K562 (cell line): Measurements from ENCODE around the gene CLEC10A. TPM values are rescaled to one million over a fixed set of nuclear protein-coding genes. Genes with fewer than 3 reads are reported as not detected.

Source experiments
- ATF3 ChIP-seq, 2 experiments: fragments of 450-650 bp in 1 of 2; sonication (generic) in 1 of 2; formaldehyde crosslinking in 1 of 2; IDR thresholded peaks in 1 of 2; conservative IDR thresholded peaks in 1 of 2; 2 replicates each; pipeline versions ENCODE4 v1.6.1 to v1.8.1; 2016 to 2023; ENCODE audit warnings: mild to moderate bottlenecking in 2 of 2, moderate library complexity in 2 of 2, inconsistent platforms in 1 of 2, missing genetic modification reagents in 1 of 2
- BCLAF1 ChIP-seq, 2 experiments: fragments of 450-650 bp in 1 of 2; IDR thresholded peaks; 2 replicates each; pipeline ENCODE4 v1.6.1; 2011 to 2017; ENCODE audit warnings: low read depth in 2 of 2, antibody characterized with exemption in 1 of 2, borderline replicate concordance in 1 of 2, low read length in 1 of 2, mild to moderate bottlenecking in 1 of 2, mixed read lengths in 1 of 2; ENCODE audit not compliant: control insufficient read depth in 1 of 2
- CBFA2T3 ChIP-seq: fragments of 450-650 bp; IDR thresholded peaks from 2 replicates; pipeline ENCODE4 v1.6.1; 2017
- ELF2 ChIP-seq: fragments of 250-450 bp; sonication (Bioruptor Pico); IDR thresholded peaks from 2 replicates; pipeline ENCODE4 v1.5.0; 2021; ENCODE audit warnings: mild to moderate bottlenecking
- FOXA3 ChIP-seq, 2 experiments: fragments of 450-650 bp in 1 of 2; sonication (generic) in 1 of 2; formaldehyde crosslinking; IDR thresholded peaks in 1 of 2; conservative IDR thresholded peaks in 1 of 2; 2 replicates each; pipeline versions ENCODE4 v1.4.0 to v1.8.0; 2020 to 2022; ENCODE audit warnings: mild to moderate bottlenecking in 2 of 2, missing genetic modification reagents in 1 of 2
- KLF13 ChIP-seq: fragments of 450-650 bp; IDR thresholded peaks from 2 replicates; pipeline ENCODE4 v1.6.1; 2016; ENCODE audit warnings: missing genetic modification characterization, low read depth, mild to moderate bottlenecking, missing compliant biosample characterization, moderate library complexity, borderline replicate concordance
- MAFF ChIP-seq: IDR thresholded peaks from 2 replicates; pipeline ENCODE4 v1.6.1; 2012; ENCODE audit warnings: low read length, improper control_type of control experiment
- MAFG ChIP-seq: fragments of 450-650 bp; conservative IDR thresholded peaks from 2 replicates; pipeline ENCODE4 v1.6.1; 2016; ENCODE audit warnings: missing genetic modification characterization, missing compliant biosample characterization
- MLLT1 ChIP-seq, 2 experiments: fragments of 450-650 bp; IDR thresholded peaks; 2 replicates each; pipeline ENCODE4 v1.6.1; 2016
- RB1 ChIP-seq: fragments of 450-650 bp; IDR thresholded peaks from 2 replicates; pipeline ENCODE4 v1.6.1; 2017; ENCODE audit warnings: low read depth, mild to moderate bottlenecking
- SIN3A ChIP-seq, 2 experiments: fragments of 150-350 bp in 1 of 2; IDR thresholded peaks; 2 replicates each; pipeline ENCODE4 v1.6.1; 2011 to 2016; ENCODE audit warnings: borderline replicate concordance in 2 of 2, low read depth in 2 of 2, low read length in 2 of 2, mild to moderate bottlenecking in 2 of 2, moderate library complexity in 2 of 2; ENCODE audit not compliant: control insufficient read depth in 1 of 2
- TAF15 ChIP-seq: fragments of 200-400 bp; formaldehyde crosslinking; IDR thresholded peaks from 2 replicates; pipeline ENCODE4 v1.6.1; 2017; ENCODE audit warnings: mild to moderate bottlenecking, low read depth, low read length, moderate library complexity
- TAF9B ChIP-seq: fragments of 450-650 bp; IDR thresholded peaks from 2 replicates; pipeline ENCODE4 v1.6.1; 2018; ENCODE audit warnings: mild to moderate bottlenecking; ENCODE audit not compliant: partially characterized antibody
- THRA ChIP-seq: fragments of 450-650 bp; IDR thresholded peaks from 2 replicates; pipeline ENCODE4 v1.6.1; 2017; ENCODE audit warnings: mild to moderate bottlenecking, moderate library complexity
- ZFP91 ChIP-seq: sonication (generic); formaldehyde crosslinking; IDR thresholded peaks from 2 replicates; pipeline ENCODE4 v1.8.0; 2022; ENCODE audit warnings: mild to moderate bottlenecking, missing genetic modification reagents
- ZNF707 ChIP-seq: fragments of 250-450 bp; sonication (Bioruptor Pico); conservative IDR thresholded peaks from 2 replicates; pipeline ENCODE4 v1.8.0; 2022; ENCODE audit warnings: inconsistent platforms, mild to moderate bottlenecking, moderate library complexity
- ZNF830 ChIP-seq: fragments of 250-450 bp; sonication (Bioruptor Pico); IDR thresholded peaks from 2 replicates; pipeline ENCODE4 v1.5.0; 2021; ENCODE audit warnings: mild to moderate bottlenecking
- polyA plus RNA-seq, 8 experiments: library from polyadenylated mRNA; depleted of rRNA in 4 of 8; stranded (reverse) in 5 of 8; unstranded in 3 of 8; fragments of >200 nt; fragmentation: Nextera tagmentation in 2 of 8; fragmentation: Illumina TruSeq in 1 of 8; extraction: Ambion mirVana in 2 of 8; extraction: Trizol in 1 of 8; gene quantifications; 2 replicates each; pipeline versions ENCODE4 v1.2.1 to v1.2.3, GENCODE V29; 2011 to 2014; ENCODE audit warnings: inconsistent platforms in 1 of 8, missing spikeins in 1 of 8
- total RNA-seq, 7 experiments: library from RNA; depleted of rRNA in 6 of 7; stranded (reverse); fragments of >200 nt in 6 of 7; fragmentation: Illumina TruSeq in 2 of 7; extraction: Trizol in 2 of 7; gene quantifications; 2 replicates each; pipeline versions ENCODE4 v1.2.1 to v1.2.3, GENCODE V29; 2011 to 2021; ENCODE audit warnings: low replicate concordance in 1 of 7

The CLEC10A gene
- total and polyA plus RNA-seq, 9 of the 15 experiments (the other 6 are each of a cell fraction or from before 2014, with no cell fraction given): 0.04 to 0.11 (median 0.05) TPM; not detected in 6

- TF ChIP-seq THRA: no peak
- TF ChIP-seq TAF9B: no peak
- no peak for TF ChIP-seq TAF15
- no peak for TF ChIP-seq MAFF
- TF ChIP-seq ZNF830 (CRISPR knock-in tag): no peak
- no peak for TF ChIP-seq FOXA3 (CRISPR knock-in tag; conservative IDR thresholded peaks at IDR 0.05 in 1 of 2, IDR thresholded peaks at IDR 0.05 in 1 of 2)
- TF ChIP-seq ZFP91: 0 out of 2 replicates have a peak, but pooled peaks have one; percentile 30
- TF ChIP-seq ZNF707 (CRISPR knock-in tag): no peak
- TF ChIP-seq MLLT1 (IDR thresholded peaks at IDR 0.05): no peak
- no peak for TF ChIP-seq RB1
- TF ChIP-seq CBFA2T3: no peak
- TF ChIP-seq SIN3A (IDR thresholded peaks at IDR 0.05; ENCODE audit: borderline replicate concordance in 2 of 2, control insufficient read depth in 1 of 2, low read depth in 2 of 2, low read length in 2 of 2): no peak
- no peak for TF ChIP-seq MAFG (tag)
- no peak for TF ChIP-seq KLF13 (tag)
- TF ChIP-seq ELF2 (CRISPR knock-in tag): no peak
- no peak for TF ChIP-seq ATF3 (IDR thresholded peaks at IDR 0.05)
- TF ChIP-seq ATF3 (CRISPR knock-in tag; conservative IDR thresholded peaks at IDR 0.05): no peak
- 0 out of 4 replicates have a peak, but pooled peaks of 1 of the 2 experiments have one; percentile 10 for TF ChIP-seq BCLAF1 (IDR thresholded peaks at IDR 0.05; ENCODE audit: borderline replicate concordance in 1 of 2, control insufficient read depth in 1 of 2, low read depth in 2 of 2, low read length in 1 of 2)
Measured at GRCh38 chr17:7113273-7114071, 33.4 kb upstream of the CLEC10A start (continued).
